BLaER1 treated with 17β-estradiol and CSF1 and Interleukin-3, amounts not matched to agents 10 nM and 100 nM (cell line): ENCODE measurements around the gene LDB2.

Experiments
- H3K27ac ChIP-seq, 11 experiments: shearing (Covaris generic); formaldehyde crosslinking; 2 replicates each; pipeline ENCODE4 v1.8.1; 2022
- H3K27me3 ChIP-seq, 11 experiments: shearing (Covaris generic); formaldehyde crosslinking; 2 replicates each; pipeline ENCODE4 v1.8.1; 2022
- H3K36me3 ChIP-seq, 11 experiments: shearing (Covaris generic); formaldehyde crosslinking; 2 replicates each; pipeline ENCODE4 v1.8.1; 2022
- H3K4me1 ChIP-seq, 10 experiments: shearing (Covaris generic); formaldehyde crosslinking; 2 replicates each; pipeline ENCODE4 v1.8.1; 2022
- H3K4me2 ChIP-seq, 11 experiments: shearing (Covaris generic); formaldehyde crosslinking; 2 replicates each; pipeline ENCODE4 v1.8.1; 2022
- H3K4me3 ChIP-seq, 10 experiments: shearing (Covaris generic); formaldehyde crosslinking; 2 replicates each; pipeline ENCODE4 v1.8.1; 2022
- H3K9ac ChIP-seq, 11 experiments: shearing (Covaris generic); formaldehyde crosslinking; 2 replicates each; pipeline ENCODE4 v1.8.1; 2022
- H3K9me3 ChIP-seq, 11 experiments: shearing (Covaris generic); formaldehyde crosslinking; replicated peaks in 1 of 11; 2 replicates each; pipeline ENCODE4 v1.8.1; 2022
- H4K20me1 ChIP-seq, 11 experiments: shearing (Covaris generic); formaldehyde crosslinking; 2 replicates each; pipeline ENCODE4 v1.8.1; 2022
- Cebpa-rat ChIP-seq, 11 experiments: shearing (Covaris generic); IDR thresholded peaks; 2 replicates each; pipeline ENCODE4 v1.8.1; 2022

The LDB2 gene

GRCh38 chr4:16794816-16795445, 103.5 kb downstream of the LDB2 start:
- Histone ChIP-seq H3K4me2 (no peak overlapping the region), H3K36me3 (no peaks in the 10 kb centered on the region), H3K9me3 (no peaks in the 10 kb centered on the region), H3K9ac (no peak overlapping the region), H3K27ac (no peak overlapping the region), H4K20me1 (no peaks in the 10 kb centered on the region), H3K27me3 (no peaks in the 10 kb centered on the region), H3K4me1 (no peaks in the 10 kb centered on the region), H3K4me3 (no peak overlapping the region)
- TF ChIP-seq Cebpa-rat (IDR thresholded peaks at IDR 0.05), result no peak

DNA sequence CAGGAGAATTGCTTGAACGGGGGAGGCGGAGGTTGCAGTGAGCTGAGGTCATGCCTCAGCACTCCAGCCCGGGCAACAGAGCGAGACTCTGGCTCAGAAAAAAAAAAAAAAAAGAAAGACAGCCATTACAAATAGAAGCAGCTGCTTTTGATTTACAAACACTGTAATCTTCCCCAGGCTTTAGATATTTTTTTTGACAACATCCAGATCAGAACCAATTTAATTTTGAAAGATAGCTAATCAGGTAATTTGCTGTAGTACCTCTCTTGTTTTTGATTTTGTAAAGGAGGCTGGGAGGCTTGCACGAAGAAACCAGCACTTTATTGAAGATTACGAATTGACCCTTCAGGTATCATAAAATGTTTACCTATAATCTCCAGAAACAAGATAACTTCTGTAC, 107.0 kb downstream of the LDB2 start:
- no peak overlapping the region for H3K4me2 ChIP-seq
- no peak overlapping the region for H3K9ac ChIP-seq
- no peak for TF ChIP-seq Cebpa-rat (IDR thresholded peaks at IDR 0.05)

GRCh38 chr4:16790508-16790907, 107.9 kb downstream of the LDB2 start:
- Histone ChIP-seq H3K27me3 (no peaks in the 10 kb centered on the region), H3K4me2 (no peak overlapping the region), H3K36me3 (no peaks in the 10 kb centered on the region), H3K9ac (no peak overlapping the region), H3K4me1 (no peaks in the 10 kb centered on the region), H3K9me3 (no peaks in the 10 kb centered on the region), H3K4me3 (no peak overlapping the region), H3K27ac (no peak overlapping the region), H4K20me1 (no peaks in the 10 kb centered on the region)
- no peak for TF ChIP-seq Cebpa-rat (IDR thresholded peaks at IDR 0.05)

More for the DNA sequence above, 107.0 kb downstream of the LDB2 start:
- Histone ChIP-seq H3K27me3 (no peaks in the 10 kb centered on the region), H3K4me3 (no peak overlapping the region), H4K20me1 (no peaks in the 10 kb centered on the region), H3K9me3 (no peaks in the 10 kb centered on the region), H3K27ac (no peak overlapping the region), H3K4me1 (no peaks in the 10 kb centered on the region), H3K36me3 (no peaks in the 10 kb centered on the region)

- no peak overlapping the region for H3K4me3 ChIP-seq
- no peaks in the 10 kb centered on the region for H3K4me1 ChIP-seq
- H3K27me3 ChIP-seq, result no peaks in the 10 kb centered on the region
- no peak overlapping the region for H3K4me2 ChIP-seq
- H3K9me3 ChIP-seq, result no peaks in the 10 kb centered on the region
- H3K27ac ChIP-seq, result no peak overlapping the region
- H4K20me1 ChIP-seq, result no peaks in the 10 kb centered on the region
- no peak for TF ChIP-seq Cebpa-rat (IDR thresholded peaks at IDR 0.05)
- no peaks in the 10 kb centered on the region for H3K36me3 ChIP-seq
- H3K9ac ChIP-seq, result no peak overlapping the region
Observed at GRCh38 chr4:16788868-16789267, 109.6 kb downstream of the LDB2 start.

GRCh38 chr4:16785793-16786527, 112.5 kb downstream of the LDB2 start:
- no peak overlapping the region for H3K27ac ChIP-seq
- H4K20me1 ChIP-seq, result no peaks in the 10 kb centered on the region
- H3K27me3 ChIP-seq, result no peaks in the 10 kb centered on the region
- H3K9ac ChIP-seq, result no peak overlapping the region
- no peaks in the 10 kb centered on the region for H3K9me3 ChIP-seq
- H3K4me3 ChIP-seq, result no peak overlapping the region
- no peak overlapping the region for H3K4me2 ChIP-seq
- no peaks in the 10 kb centered on the region for H3K36me3 ChIP-seq
- no peak for TF ChIP-seq Cebpa-rat (IDR thresholded peaks at IDR 0.05)
- no peaks in the 10 kb centered on the region for H3K4me1 ChIP-seq

GRCh38 chr4:16783119-16783518, 115.3 kb downstream of the LDB2 start:
- no peak overlapping the region for H3K9ac ChIP-seq
- no peaks in the 10 kb centered on the region for H3K9me3 ChIP-seq
- no peak overlapping the region for H3K4me2 ChIP-seq
- H3K36me3 ChIP-seq, result no peaks in the 10 kb centered on the region
- H4K20me1 ChIP-seq, result no peaks in the 10 kb centered on the region
- no peak for TF ChIP-seq Cebpa-rat (IDR thresholded peaks at IDR 0.05)
- H3K4me3 ChIP-seq, result no peak overlapping the region
- no peak overlapping the region for H3K27ac ChIP-seq
- H3K4me1 ChIP-seq, result no peaks in the 10 kb centered on the region
- no peaks in the 10 kb centered on the region for H3K27me3 ChIP-seq

DNA sequence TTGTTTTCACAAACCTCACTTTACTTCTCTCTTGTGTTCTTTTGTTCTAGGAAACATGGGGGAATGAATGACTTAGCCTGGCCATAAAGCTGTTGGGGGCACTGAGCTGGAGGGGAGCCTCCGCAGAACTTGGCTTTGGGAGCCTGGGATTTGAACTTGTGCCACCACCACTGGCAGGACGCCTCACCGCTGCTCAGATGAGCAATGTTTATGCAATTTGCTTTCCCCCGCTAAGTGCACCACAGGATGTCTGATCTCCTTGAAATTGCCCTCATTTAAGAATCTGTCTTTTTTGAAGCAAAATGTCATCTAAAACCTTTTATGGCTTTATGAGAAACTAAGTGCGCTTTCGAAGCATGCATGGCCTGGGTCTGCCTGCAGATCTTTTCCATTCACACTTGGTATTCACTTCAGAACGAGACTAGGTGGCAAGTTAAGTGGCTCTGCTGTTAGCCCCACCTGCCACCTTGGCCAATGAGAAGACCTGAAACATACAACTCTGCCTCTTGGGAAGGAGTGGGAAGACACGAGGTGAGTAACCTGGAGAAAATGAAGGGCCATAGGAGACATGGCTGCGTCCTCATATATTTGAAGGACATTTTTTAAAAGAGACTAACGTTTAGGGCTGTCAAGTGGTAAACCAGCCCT, 119.3 kb downstream of the LDB2 start:
- Histone ChIP-seq H3K36me3 (no peaks in the 10 kb centered on the region), H3K9ac (no peak overlapping the region), H3K27ac (no peak overlapping the region), H3K9me3 (no peaks in the 10 kb centered on the region), H3K4me2 (no peak overlapping the region), H3K4me3 (no peak overlapping the region), H4K20me1 (no peaks in the 10 kb centered on the region), H3K27me3 (no peaks in the 10 kb centered on the region), H3K4me1 (no peaks in the 10 kb centered on the region)
- no peak for TF ChIP-seq Cebpa-rat (IDR thresholded peaks at IDR 0.05)

GRCh38 chr4:16777726-16778125, 120.7 kb downstream of the LDB2 start:
- Histone ChIP-seq H3K9me3 (no peaks in the 10 kb centered on the region), H4K20me1 (no peaks in the 10 kb centered on the region), H3K27me3 (no peaks in the 10 kb centered on the region), H3K27ac (no peak overlapping the region), H3K4me2 (no peak overlapping the region), H3K4me3 (no peak overlapping the region), H3K36me3 (no peaks in the 10 kb centered on the region), H3K9ac (no peak overlapping the region), H3K4me1 (no peaks in the 10 kb centered on the region)
- TF ChIP-seq Cebpa-rat (IDR thresholded peaks at IDR 0.05), result no peak

DNA sequence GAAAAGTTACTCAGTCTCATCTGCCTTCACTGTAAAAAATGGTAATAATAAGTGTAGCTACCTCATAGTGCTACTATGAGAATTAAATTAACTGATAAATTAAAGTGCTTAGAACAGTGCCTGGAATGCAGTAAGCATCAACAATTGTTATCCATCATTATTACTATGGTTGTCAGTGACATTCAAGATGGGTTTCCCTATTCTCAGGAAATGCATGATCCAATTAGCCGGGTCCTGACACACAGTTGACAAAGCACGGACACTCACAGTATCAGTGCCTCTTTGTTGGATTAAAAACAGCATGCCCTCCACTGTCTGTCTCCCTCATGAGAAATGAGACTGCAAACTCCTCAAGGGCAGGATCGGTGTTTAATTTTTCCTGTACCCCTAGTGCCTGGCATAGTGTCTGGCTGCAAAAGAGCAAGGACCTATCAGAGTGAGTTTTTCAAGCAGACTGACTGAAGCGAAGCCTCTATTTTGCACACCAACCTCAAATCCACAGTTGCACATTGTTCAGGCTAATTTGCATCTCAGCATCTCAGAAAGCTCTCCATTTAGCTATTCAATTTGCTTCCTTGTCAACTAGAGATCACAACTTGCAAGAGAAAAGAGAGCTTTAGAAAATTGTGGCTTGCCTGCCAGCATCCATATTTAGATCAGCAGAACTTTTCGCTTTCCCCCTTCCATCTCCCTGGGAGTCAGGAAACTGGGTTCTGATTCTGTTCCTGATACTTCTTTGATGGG, 122.9 kb downstream of the LDB2 start:
- no peak overlapping the region for H3K27ac ChIP-seq

More for the DNA sequence above, 122.9 kb downstream of the LDB2 start:
- H3K36me3 ChIP-seq, result no peaks in the 10 kb centered on the region
- no peaks in the 10 kb centered on the region for H3K27me3 ChIP-seq
- TF ChIP-seq Cebpa-rat (IDR thresholded peaks at IDR 0.05), result no peak
- H3K9ac ChIP-seq, result no peak overlapping the region
- no peaks in the 10 kb centered on the region for H3K9me3 ChIP-seq
- no peaks in the 10 kb centered on the region for H3K4me1 ChIP-seq
- H3K4me3 ChIP-seq, result no peak overlapping the region
- no peak overlapping the region for H3K4me2 ChIP-seq
- no peaks in the 10 kb centered on the region for H4K20me1 ChIP-seq
